Neutrophil (primary cell): ENCODE data around the gene TMOD2.
A peak's percentile ranks its signal among the peaks of the same experiment; 100 is the strongest.

Experiments
- H3K27ac ChIP-seq: fragments of 200-600 bp; sonication (generic); 2 replicates; pipeline ENCODE4 v1.5.1; 2016; ENCODE audit warnings: mild to moderate bottlenecking, moderate library complexity
- H3K27me3 ChIP-seq: fragments of 200-600 bp; sonication (generic); 2 replicates; pipeline ENCODE4 v1.6.0; 2016; ENCODE audit warnings: mild to moderate bottlenecking
- H3K36me3 ChIP-seq: fragments of 200-600 bp; sonication (generic); 2 replicates; pipeline ENCODE4 v1.5.1; 2017
- H3K4me1 ChIP-seq, 2 experiments: fragments of 200-600 bp in 1 of 2; sonication (generic) in 1 of 2; 1 replicate in 1 of 2; 2 replicates in 1 of 2; pipeline versions ENCODE4 v1.5.1 to v1.6.1; 2013 to 2016; ENCODE audit warnings: low read depth in 1 of 2, low read length in 1 of 2, mild to moderate bottlenecking in 1 of 2, moderate library complexity in 1 of 2; ENCODE audit not compliant: control insufficient read depth in 1 of 2, insufficient read depth in 1 of 2
- H3K4me3 ChIP-seq, 2 experiments: fragments of 200-600 bp in 1 of 2; sonication (generic) in 1 of 2; 1 replicate in 1 of 2; 2 replicates in 1 of 2; pipeline ENCODE4 v1.5.1; 2013 to 2016; ENCODE audit warnings: low read depth in 1 of 2, low read length in 1 of 2, mild to moderate bottlenecking in 1 of 2, moderate library complexity in 1 of 2
- H3K9me3 ChIP-seq: fragments of 200-600 bp; sonication (generic); 2 replicates; pipeline ENCODE4 v1.5.1; 2016
- CTCF ChIP-seq: fragments of 200-600 bp; sonication (generic); IDR thresholded peaks from 2 replicates; pipeline ENCODE4 v1.5.1; 2016; ENCODE audit warnings: antibody characterized with exemption

TMOD2 gene

GRCh38 chr15:51864408-51865056 is 113.1 kb downstream of the TMOD2 start:
- Histone ChIP-seq H3K27me3 (no peaks in the 10 kb centered on the region), H3K4me1 (peaks cover 53 to 59% of the 10 kb centered on the region in 2 experiments), H3K36me3 (peaks cover 37% of the 10 kb centered on the region), H3K4me3 (no peak overlapping the region), H3K9me3 (no peaks in the 10 kb centered on the region), H3K27ac (peak overlapping the region; percentile 72)
- TF ChIP-seq CTCF: no peak

- Histone ChIP-seq H3K27ac (peak overlapping the region; percentile 72), H3K36me3 (peaks cover 45% of the 10 kb centered on the region), H3K9me3 (no peaks in the 10 kb centered on the region)
Observed at GRCh38 chr15:51865317-51865716, 113.9 kb downstream of the TMOD2 start.

More at GRCh38 chr15:51865317-51865716, 113.9 kb downstream of the TMOD2 start:
- H3K4me3 ChIP-seq: no peak overlapping the region
- peaks cover 53 to 59% of the 10 kb centered on the region in 2 experiments for H3K4me1 ChIP-seq
- H3K27me3 ChIP-seq: no peaks in the 10 kb centered on the region
- no peak for TF ChIP-seq CTCF
